ENCODE results near the gene RAP1GAP.

RAP1GAP gene

GRCh38 chr1:21590126-21590880 is 78.9 kb downstream of the RAP1GAP start:
- no peak for DNase-seq
- Histone ChIP-seq H3K9ac (ENCODE audit: low read length) (no peak overlapping the region), H4K20me1 (ENCODE audit: insufficient read depth, low read length) (no peaks in the 10 kb centered on the region), H3K27me3 (replicated peaks; ENCODE audit: insufficient read depth, low read length) (peaks cover 100% of the 10 kb centered on the region), H3K9me2 (replicated peaks; ENCODE audit: insufficient read depth, low read length) (no peaks in the 10 kb centered on the region), H3K36me3 (replicated peaks; ENCODE audit: insufficient read depth, low read length) (no peaks in the 10 kb centered on the region), H3F3A (ENCODE audit: insufficient read depth, low read length) (no peaks in the 10 kb centered on the region), H3K79me2 (ENCODE audit: low read length) (no peaks in the 10 kb centered on the region), H3K27ac (ENCODE audit: low read length) (no peak overlapping the region), H3K4me2 (ENCODE audit: low read depth, low read length) (no peak overlapping the region), H3K4me3 (ENCODE audit: low read length) (no peak overlapping the region), H3K4me1 (ENCODE audit: low read length) (no peaks in the 10 kb centered on the region), H3K9me3 (replicated peaks; ENCODE audit: insufficient read depth, low read length) (no peaks in the 10 kb centered on the region), H2AFZ (ENCODE audit: low read length) (no peak overlapping the region)
- TF ChIP-seq EZH2 (optimal IDR thresholded peaks at IDR 0.05; ENCODE audit: low read depth, low read length): no peak
- no peak for TF ChIP-seq CTCF (IDR thresholded peaks at IDR 0.05; ENCODE audit: low read length)

GRCh38 chr1:21589618-21590017 is 79.5 kb downstream of the RAP1GAP start:
- H4K20me1 ChIP-seq (ENCODE audit: insufficient read depth, low read length): no peaks in the 10 kb centered on the region
- no peak overlapping the region for H3K27ac ChIP-seq (ENCODE audit: low read length)
- H3K9me2 ChIP-seq (replicated peaks; ENCODE audit: insufficient read depth, low read length): no peaks in the 10 kb centered on the region
- H3K9ac ChIP-seq (ENCODE audit: low read length): no peak overlapping the region
- no peak overlapping the region for H2AFZ ChIP-seq (ENCODE audit: low read length)
- no peak overlapping the region for H3K4me2 ChIP-seq (ENCODE audit: low read depth, low read length)
- no peaks in the 10 kb centered on the region for H3K36me3 ChIP-seq (replicated peaks; ENCODE audit: insufficient read depth, low read length)
- no peaks in the 10 kb centered on the region for H3K79me2 ChIP-seq (ENCODE audit: low read length)
- no peaks in the 10 kb centered on the region for H3K9me3 ChIP-seq (replicated peaks; ENCODE audit: insufficient read depth, low read length)
- TF ChIP-seq EZH2 (optimal IDR thresholded peaks at IDR 0.05; ENCODE audit: low read depth, low read length) (no peak), EZH2phosphoT487 (IDR thresholded peaks at IDR 0.05; ENCODE audit: low read length) (no peak)
- DNase-seq: no peak
- peaks cover 100% of the 10 kb centered on the region for H3K27me3 ChIP-seq (replicated peaks; ENCODE audit: insufficient read depth, low read length)
- H3F3A ChIP-seq (ENCODE audit: insufficient read depth, low read length): no peaks in the 10 kb centered on the region
- H3K4me1 ChIP-seq (ENCODE audit: low read length): no peaks in the 10 kb centered on the region
- H3K4me3 ChIP-seq (ENCODE audit: low read length): no peak overlapping the region

GRCh38 chr1:21587602-21587953 is 81.6 kb downstream of the RAP1GAP start:
- H3K9ac ChIP-seq (ENCODE audit: low read length): no peak overlapping the region
- TF ChIP-seq EZH2 (optimal IDR thresholded peaks at IDR 0.05; ENCODE audit: low read depth, low read length) (no peak), CTCF (IDR thresholded peaks at IDR 0.05; ENCODE audit: low read length) (no peak), EZH2phosphoT487 (IDR thresholded peaks at IDR 0.05; ENCODE audit: low read length) (no peak)
- no peak overlapping the region for H3K27ac ChIP-seq (ENCODE audit: low read length)
- H3K9me3 ChIP-seq (replicated peaks; ENCODE audit: insufficient read depth, low read length): no peaks in the 10 kb centered on the region
- H3K4me3 ChIP-seq (ENCODE audit: low read length): no peak overlapping the region
- no peaks in the 10 kb centered on the region for H4K20me1 ChIP-seq (ENCODE audit: insufficient read depth, low read length)
- no peaks in the 10 kb centered on the region for H3K36me3 ChIP-seq (replicated peaks; ENCODE audit: insufficient read depth, low read length)
- H3F3A ChIP-seq (ENCODE audit: insufficient read depth, low read length): no peaks in the 10 kb centered on the region
- DNase-seq: no peak
- H2AFZ ChIP-seq (ENCODE audit: low read length): no peak overlapping the region
- no peaks in the 10 kb centered on the region for H3K4me1 ChIP-seq (ENCODE audit: low read length)
- H3K27me3 ChIP-seq (replicated peaks; ENCODE audit: insufficient read depth, low read length): peaks cover 100% of the 10 kb centered on the region
- H3K9me2 ChIP-seq (replicated peaks; ENCODE audit: insufficient read depth, low read length): no peaks in the 10 kb centered on the region
- no peak overlapping the region for H3K4me2 ChIP-seq (ENCODE audit: low read depth, low read length)
- H3K79me2 ChIP-seq (ENCODE audit: low read length): no peaks in the 10 kb centered on the region

All from MM.1S (cell line).